Activated effector memory CD4-positive, alpha-beta T cell treated with anti-CD3 and anti-CD28 coated beads, Interleukin-2, amount 50 U/mL, for 16 hours (primary cell): ENCODE data around the gene CLIC3.
A peak's percentile ranks its signal among the peaks of the same experiment; 100 is the strongest.

Experiments used
- DNase-seq: peaks from one replicate; pipeline ENCODE4 v3.0.0-alpha.2; 2020

The CLIC3 gene

DNA sequence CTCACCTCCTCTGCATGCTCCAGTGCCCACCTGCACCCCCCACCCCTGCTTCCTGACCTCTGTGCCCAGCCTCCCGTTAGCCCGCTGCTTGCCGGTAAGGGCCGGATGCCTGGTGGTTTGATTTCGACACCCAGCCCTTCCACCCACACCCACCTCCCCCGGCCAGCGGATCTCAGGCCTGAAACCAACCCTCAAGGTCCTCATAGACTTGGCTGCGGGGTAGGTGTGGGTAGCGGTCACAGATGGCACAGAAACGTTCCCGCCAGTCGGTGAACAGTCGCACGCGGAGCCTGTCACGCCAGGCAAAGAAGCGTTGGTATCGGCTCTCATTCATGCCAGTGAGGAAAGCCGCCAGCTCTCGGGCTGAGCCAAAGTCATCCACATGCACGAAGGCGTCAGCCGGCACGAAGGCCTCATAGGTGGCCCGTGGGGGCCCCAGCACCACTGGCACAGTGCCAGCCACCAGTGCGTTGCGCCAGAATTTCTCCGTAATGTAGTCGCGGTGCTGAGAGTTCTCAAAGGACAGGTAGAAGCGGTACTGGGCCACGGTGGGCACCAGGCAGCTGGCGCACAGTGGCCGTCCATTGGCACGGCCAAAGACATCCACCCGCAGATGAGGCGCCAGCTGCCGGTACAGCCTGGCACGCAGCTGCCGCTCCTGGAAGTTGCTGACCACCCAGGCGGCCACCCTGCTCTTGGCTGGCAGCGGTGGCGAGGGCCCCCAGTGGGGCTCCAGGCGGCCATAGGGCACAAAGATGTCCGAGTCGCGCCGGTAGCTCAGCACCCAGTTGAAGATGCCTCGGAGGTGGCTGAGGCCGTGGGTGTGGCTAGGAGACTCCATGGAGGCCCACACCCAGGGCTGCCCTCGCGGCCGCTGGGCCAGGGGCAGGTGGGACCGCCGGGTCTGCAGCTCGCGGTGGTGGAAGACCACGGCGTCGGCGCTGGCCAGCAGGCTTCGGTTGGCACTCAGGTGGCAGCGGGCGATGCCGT, 34.5 kb upstream of the CLIC3 start:
- DNase-seq, result peak; percentile 84

DNA sequence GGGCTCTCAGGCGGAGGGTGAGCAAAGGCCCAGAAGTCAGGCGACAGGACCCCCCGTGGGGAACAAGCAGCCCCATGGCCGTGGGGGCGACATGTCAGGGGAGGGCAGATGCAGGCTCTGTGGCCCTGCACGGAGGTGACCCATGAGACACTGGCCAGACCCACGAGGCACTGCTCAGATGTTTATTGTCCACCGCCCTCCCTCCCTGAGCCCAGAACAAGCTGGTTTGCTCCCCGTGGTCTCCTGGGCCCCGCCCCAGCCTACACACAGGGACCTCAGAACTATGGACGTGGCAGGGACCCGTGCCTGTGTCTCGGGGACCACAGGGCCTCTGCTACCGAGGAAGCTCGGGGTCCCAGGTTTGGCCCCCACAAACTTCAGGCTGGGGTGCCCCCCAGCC, 33.6 kb upstream of the CLIC3 start:
- DNase-seq, result no peak

DNA sequence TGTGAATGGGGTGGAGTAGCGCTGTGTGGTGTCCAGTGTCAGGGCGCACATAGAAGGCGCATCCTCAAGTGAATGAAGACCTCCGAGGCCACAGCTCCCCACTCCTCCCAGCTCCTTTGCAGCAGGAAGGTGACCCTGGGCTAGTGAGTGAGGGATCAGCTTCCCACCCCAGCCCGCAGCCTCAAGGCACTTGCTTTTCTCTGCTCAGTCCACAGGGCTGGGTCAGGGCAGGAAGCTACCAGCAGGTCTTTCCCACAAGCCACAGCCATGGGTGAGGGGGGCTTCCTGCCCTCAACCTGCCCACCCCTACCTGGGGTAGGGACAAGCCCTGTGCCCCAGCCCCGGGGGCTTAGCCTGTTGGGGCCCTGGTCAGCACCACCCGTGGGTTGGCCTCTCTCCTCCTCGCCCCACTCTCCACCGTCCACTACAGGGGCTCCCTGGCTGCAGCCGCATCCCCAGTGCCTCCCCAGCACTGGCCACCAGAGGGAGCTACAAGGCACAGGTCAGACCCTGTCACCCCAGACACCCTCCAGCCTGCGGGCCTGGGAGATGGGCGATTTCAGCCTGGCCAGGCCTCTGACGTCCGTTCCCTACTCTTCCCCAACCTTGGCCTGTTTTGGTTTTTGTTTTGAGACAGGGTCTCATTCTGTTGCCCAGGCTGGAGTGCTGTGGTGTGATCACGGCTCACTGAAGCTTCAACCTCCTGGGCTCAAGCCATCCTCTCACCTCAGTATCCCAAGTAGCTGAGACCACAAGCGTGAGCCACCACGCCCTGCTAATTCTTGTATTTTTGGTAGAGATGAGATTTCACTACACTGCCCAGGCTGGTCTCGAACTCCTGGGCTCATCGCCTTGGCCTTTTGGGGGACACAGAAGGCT, 32.9 kb upstream of the CLIC3 start:
- peak; percentile 90 for DNase-seq

- DNase-seq, result peak; percentile 90
Observed at GRCh38 chr9:137028263-137029057, 32.1 kb upstream of the CLIC3 start.

DNA sequence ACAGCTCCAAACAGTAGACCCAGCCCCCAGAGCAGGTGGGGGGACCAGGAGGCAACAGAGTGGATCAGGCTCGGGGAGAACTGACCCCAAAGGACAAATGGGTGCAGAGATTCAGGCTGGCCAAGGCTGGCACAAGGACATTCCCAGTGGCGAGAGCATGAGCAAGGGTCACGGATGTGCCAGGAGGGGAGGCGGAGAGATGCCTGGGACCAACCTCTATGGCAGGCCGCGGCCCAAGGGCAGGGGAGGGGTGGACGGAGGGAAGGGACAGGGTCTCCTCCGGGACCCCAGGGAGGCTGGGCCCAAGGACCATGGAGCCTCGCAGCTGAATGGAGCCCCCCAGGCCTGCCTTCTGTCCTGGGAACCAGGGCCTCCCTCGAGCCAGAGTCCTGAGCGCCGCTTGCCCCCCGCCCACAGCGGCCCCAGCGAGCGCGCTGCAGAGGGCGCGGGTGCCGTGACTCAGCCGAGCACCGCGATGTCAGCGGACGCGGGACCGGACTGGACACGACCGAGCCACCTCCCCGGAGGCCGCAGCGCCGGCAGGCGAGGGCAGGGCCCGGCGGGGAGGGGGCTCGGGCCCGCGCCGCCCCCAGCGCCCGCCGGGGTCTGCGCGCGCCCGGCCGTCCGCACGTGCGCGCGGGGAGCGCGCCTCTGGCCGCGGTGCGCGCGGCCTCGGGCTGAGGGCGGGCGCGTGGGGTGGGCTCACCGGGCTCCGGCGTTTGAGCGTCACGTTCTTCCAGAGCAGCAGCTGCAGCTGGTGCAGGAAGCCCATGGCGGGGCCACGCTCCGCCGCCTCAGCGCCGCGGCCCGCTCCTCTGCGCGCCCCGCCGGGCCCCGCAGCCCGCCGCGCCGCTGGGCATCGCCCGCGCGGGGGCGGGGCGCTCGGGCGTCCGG, 31.2 kb upstream of the CLIC3 start, which contains the start of gene ABCA2:
Gene ABCA2 (minus strand): TSS at position 869 of the 894 bp plus-strand sequence. CDS start 97 bp downstream, at position 772.
- DNase-seq, result no peak

- DNase-seq, result no peak
Observed at GRCh38 chr9:137026828-137027227, 30.5 kb upstream of the CLIC3 start.

DNA sequence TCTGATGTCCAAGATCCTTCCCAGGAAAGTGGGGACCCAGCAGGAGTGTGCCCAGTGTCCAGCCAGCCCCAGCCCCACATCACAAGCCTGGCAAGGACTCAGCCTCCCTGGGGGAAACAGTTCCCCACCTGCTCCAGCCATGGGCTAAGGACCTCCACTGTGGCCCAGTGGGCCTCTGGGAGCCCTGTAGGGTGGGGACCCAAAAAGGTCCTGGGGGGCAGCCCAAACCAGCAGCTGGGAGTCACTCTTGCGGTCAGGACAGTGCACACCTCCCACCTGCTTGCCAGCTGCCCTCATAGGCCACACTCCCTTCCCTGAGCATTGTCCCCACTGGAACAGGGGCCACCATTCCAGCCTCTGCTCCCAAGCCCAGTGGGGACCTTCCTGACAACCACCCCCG, 30.0 kb upstream of the CLIC3 start:
- no peak for DNase-seq

DNA sequence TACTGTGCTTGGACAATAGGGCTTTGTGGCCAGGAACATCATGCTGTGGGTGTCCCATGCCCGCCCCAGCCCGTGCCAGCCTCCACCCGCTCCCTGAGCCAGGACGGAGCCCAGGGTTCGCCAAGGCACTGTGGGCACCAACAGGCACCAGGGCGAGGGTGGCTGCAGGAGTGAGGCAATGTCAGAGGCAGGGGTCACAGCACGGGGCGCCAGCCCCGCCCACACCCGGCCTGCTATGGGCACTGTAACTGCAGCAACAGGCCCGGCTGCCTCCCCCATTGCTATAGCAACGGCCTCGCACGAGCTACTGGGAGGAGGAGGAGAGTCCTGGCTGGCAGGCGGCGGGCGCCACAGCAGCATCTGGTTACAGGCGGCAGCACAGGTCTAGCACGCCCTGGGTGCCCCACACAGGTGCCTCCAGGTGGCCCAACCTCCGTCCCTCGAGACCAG, 29.2 kb upstream of the CLIC3 start:
- no peak for DNase-seq

DNA sequence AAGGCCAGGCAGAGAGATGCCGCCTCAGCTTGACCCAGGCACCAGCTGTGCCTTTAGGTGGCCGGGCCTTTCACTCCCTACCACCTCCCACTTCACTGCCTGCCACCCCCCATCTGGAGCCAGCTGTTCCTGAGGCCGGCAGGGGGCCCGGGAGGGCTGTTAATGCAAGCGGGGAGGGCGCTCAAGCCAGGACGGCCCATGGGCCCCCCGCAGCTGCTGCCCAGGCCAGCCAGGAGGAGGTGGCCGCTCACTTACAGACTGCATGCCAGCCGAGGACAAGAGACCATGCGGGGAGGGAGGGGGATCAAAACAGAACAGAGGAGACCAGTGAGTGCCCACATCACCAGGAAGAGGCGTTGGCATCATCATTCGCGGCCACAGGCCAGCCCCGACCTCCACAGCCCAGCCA, 27.2 kb upstream of the CLIC3 start:
- DNase-seq, result no peak

GRCh38 chr9:137023157-137023556, 26.8 kb upstream of the CLIC3 start:
- DNase-seq, result no peak

GRCh38 chr9:137022662-137023008, 26.3 kb upstream of the CLIC3 start:
- no peak for DNase-seq

- peak; percentile 91 for DNase-seq
Observed at GRCh38 chr9:137021979-137022661, 25.8 kb upstream of the CLIC3 start.

GRCh38 chr9:137021568-137021978, 25.2 kb upstream of the CLIC3 start:
- DNase-seq, result no peak

DNA sequence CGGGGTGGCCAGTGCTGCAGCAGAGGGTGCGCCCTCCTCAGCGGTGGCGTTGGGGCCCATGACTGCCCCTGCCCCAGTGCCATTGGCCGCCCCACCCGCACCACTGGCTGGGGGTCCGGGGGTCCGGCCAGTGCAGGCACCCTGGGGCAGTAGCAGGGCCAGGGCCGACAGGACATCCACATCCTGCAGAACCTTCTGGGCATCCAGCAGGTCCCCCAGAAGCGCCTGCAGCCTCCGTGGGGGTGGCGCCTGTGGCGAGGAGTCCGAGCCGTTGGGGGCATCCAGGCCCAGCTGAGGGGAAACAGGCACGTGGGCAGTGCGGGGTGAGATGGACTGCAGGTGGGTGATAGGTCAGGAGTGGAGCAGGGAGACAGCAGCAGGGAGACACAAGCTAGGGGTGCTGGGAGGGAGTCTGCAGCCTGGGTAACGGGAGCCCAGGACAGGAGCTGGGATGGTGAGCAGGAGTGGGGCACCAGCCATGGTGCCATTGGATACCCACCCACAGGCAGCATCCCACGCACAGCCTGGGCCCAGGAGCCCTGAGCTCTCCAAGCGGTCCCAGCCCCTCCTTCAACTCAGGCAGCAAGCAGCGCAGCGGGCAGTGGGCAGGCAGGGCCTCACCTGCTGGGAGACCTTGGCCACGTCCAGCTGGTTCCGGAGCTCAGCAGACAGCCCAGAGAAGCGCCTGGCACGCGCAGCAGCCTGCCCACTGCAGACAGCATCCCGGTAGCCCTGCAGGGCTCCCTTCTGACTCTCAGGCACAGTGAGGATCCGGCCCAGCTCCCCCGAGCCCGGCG, 24.6 kb upstream of the CLIC3 start:
- DNase-seq, result no peak

GRCh38 chr9:137019891-137020683, 23.7 kb upstream of the CLIC3 start:
- no peak for DNase-seq

GRCh38 chr9:137018761-137019559, 22.6 kb upstream of the CLIC3 start:
- no peak for DNase-seq

- no peak for DNase-seq
Observed at GRCh38 chr9:137017791-137018497, 21.6 kb upstream of the CLIC3 start.

DNA sequence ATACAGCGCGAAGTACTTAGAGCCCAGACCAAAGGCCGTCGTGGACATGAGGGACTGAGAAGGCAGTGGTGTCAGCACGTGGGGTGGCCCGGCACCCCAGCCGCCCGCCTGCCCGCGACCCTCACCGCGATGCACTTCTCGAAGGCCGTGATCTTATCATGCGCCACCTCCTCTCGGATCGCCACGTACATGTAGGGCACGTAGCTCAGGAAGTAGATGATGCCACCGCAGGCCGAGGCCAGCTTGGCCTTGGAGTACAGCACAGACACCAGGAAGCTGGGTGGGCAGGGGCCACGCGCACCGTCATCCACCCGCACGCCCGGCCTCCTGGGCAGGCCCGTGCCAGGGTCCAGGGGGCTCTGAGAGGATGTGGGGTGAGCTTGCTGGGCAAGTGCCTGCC, 20.7 kb upstream of the CLIC3 start:
- DNase-seq, result no peak
